ENCODE results near the gene SENP5.

The SENP5 gene

DNA sequence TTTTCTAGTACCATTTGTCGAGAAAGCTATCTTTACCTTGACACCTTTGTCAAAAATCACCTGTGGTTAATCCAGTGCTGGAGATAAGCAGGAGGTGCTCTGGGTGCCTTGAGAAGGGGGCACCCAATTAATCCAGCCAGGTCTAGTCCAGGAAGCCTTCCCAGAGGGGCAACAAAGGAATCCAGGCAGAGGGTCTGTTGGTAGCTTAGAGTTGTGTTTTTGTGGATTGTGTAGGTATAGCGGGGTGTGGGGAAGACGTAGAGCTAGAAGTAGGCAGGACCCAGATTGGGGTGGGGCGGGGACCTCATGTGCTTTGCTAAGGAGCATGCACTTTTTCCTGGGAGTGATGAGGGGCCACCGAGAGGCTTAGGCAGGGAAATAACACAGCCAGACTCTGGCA is 106.9 kb downstream of the SENP5 start:
- no peak for FAIRE-seq
- TF ChIP-seq, protein P1, sequence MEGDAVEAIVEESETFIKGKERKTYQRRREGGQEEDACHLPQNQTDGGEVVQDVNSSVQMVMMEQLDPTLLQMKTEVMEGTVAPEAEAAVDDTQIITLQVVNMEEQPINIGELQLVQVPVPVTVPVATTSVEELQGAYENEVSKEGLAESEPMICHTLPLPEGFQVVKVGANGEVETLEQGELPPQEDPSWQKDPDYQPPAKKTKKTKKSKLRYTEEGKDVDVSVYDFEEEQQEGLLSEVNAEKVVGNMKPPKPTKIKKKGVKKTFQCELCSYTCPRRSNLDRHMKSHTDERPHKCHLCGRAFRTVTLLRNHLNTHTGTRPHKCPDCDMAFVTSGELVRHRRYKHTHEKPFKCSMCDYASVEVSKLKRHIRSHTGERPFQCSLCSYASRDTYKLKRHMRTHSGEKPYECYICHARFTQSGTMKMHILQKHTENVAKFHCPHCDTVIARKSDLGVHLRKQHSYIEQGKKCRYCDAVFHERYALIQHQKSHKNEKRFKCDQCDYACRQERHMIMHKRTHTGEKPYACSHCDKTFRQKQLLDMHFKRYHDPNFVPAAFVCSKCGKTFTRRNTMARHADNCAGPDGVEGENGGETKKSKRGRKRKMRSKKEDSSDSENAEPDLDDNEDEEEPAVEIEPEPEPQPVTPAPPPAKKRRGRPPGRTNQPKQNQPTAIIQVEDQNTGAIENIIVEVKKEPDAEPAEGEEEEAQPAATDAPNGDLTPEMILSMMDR (IDR thresholded peaks at IDR 0.05; ENCODE audit: insufficient read depth, missing control alignments), result no peak
- DNase-seq (ENCODE audit: insufficient read length, low spot score), result no peak

DNA sequence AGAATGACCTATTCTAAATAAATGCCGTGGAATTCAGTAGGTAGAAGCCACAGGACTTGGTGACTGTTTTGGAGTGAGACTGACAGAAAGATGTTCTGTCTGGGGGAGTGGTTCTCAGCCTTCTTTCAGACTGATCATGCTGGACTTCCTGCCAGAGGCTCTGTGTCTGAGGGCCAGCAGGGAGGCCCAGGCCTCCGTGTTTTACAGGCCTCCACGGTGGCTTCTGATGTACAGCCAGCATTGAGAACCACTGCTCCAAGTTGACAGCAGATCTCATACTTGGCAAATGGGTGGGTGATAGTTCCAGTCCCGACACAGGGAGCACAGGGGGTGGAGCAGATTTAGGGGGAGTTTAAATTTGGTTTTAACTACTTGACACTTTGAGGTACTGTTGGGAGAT is 107.6 kb downstream of the SENP5 start:
- FAIRE-seq, result no peak
- TF ChIP-seq, protein P1 (IDR thresholded peaks at IDR 0.05; ENCODE audit: insufficient read depth, missing control alignments), result no peak
- DNase-seq (ENCODE audit: insufficient read length, low spot score), result no peak

DNA sequence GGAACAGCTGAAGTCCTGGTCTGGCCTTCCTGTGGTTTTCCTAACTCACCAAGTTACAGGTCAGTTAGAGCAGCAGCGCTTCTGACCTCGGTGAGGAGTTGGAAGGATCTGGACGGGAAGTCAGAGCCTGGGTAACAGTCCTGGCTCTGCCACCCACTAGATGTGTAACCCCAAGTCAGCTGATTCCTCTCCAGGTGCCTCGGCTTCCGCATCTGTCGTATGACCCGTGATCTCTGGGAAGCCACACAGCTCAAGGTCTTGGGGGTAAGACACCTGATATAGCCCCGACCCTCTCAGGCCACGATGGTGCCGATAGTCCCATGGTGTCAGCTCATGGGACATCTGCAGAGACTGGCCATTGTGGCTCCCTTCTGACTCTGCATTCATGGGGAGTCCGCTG is 109.2 kb downstream of the SENP5 start:
- DNase-seq (ENCODE audit: insufficient read length, low spot score) (no peak), FAIRE-seq (no peak)
- TF ChIP-seq, protein P1 (IDR thresholded peaks at IDR 0.05; ENCODE audit: insufficient read depth, missing control alignments), result no peak

DNA sequence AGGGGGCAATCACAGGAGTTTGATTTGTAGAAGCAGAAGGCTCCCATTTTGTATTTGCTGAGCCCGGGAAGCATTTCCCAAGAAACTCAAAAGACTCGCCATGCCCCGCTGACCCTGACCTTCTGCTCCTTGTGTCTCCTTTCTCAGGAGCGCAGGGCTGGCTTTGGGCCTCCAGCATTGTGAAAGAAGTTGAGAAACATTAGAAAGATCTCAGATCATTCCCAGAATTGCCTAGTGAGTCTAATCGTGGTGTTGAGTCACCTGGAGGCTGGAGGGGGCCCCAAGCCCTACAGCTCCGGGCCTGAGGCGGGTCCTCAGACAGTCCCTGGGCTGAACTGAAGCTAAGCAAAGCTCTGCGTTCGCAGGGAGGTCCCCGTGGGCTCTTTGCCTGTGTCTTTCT is 111.8 kb downstream of the SENP5 start:
- FAIRE-seq (no peak), DNase-seq (ENCODE audit: insufficient read length, low spot score) (no peak)
- TF ChIP-seq, protein P1 (IDR thresholded peaks at IDR 0.05; ENCODE audit: insufficient read depth, missing control alignments), result no peak

DNA sequence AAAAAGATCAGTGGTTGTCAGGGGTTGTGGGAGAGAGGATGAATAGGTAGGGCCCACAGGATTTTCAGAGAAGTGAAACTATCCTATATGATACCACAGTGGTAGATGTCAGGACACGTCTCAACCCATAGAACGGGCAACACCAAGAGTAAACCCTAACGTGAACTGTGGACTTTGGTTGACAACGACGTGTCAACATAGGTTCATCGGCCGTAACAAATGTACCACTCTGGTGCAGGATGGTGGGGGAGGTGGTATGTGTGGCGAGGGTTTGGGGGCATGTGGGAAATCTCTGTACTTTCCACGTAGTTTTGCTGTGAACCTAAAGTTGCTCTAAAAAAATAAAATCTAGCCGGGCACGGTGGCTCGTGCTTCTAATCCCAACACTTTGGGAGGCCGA is 113.9 kb downstream of the SENP5 start:
- DNase-seq (ENCODE audit: insufficient read length, low spot score) (no peak), FAIRE-seq (no peak)
- TF ChIP-seq, protein P1 (IDR thresholded peaks at IDR 0.05; ENCODE audit: insufficient read depth, missing control alignments), result no peak

DNA sequence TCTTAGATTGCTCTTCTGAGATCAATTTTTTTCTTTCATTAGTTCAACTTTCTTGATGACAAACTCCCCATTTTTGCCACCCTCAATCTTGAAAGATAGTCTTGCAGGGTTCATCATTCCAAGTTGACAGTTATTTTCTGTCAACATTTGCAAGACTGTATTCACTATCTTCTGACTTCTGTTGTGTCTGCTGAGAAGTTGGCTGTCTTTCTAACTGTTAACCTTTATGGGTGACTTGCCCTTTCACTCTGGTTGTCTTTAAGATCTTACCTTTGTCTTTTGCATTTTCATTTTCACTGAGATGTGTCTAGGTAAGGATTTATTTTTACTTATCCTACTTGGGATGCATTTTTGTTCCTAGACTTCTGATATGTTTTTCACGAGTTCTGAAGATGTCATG is 115.5 kb downstream of the SENP5 start:
- no peak for DNase-seq (ENCODE audit: insufficient read length, low spot score)
- FAIRE-seq, result no peak
- TF ChIP-seq, protein P1 (IDR thresholded peaks at IDR 0.05; ENCODE audit: insufficient read depth, missing control alignments), result no peak

All from D721Med (cell line).